DMS153 (cell line): Measurements from ENCODE around the gene TSPAN10.

ENCODE experiments used
- DNase-seq: peaks from one replicate; lab custom pipeline; 2025; lab: John Stamatoyannopoulos, UW

TSPAN10 gene

GRCh38 chr17:81635431-81635830, 1.6 kb upstream of the TSPAN10 start:
- DNase-seq, result no peak

- DNase-seq, result no peak
These were observed 957 bp upstream of the TSPAN10 start for GRCh38 chr17:81635973-81636504.

GRCh38 chr17:81638683-81639082, 1.7 kb downstream of the TSPAN10 start:
- no peak for DNase-seq

DNA sequence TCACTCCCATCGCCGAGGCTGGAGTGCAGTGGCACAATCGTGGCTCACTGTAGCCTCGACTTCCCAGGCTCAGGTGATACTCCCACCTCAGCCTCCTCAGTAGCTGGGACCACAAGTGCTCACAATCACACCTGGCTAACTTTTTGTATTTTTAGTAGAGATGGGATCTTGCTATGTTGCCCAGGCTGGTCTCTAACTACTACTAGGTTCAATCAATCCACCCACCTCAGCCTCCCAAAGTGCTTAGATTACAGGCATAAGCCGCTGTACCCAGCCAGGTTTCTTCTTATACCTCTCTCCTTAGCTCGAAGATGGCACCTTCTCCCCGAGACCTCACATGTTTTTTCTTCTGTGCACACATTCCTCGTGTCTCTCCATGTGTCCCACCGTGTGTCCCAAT, 3.0 kb downstream of the TSPAN10 start:
- DNase-seq, result no peak

- no peak for DNase-seq
These were observed 5.0 kb downstream of the TSPAN10 start for GRCh38 chr17:81641825-81642489.

- DNase-seq, result no peak
These were observed 7.5 kb downstream of the TSPAN10 start for GRCh38 chr17:81644496-81644895.

GRCh38 chr17:81644976-81645952, 8.3 kb downstream of the TSPAN10 start:
- no peak for DNase-seq

GRCh38 chr17:81646869-81647600, 10.0 kb downstream of the TSPAN10 start:
- no peak for DNase-seq

DNA sequence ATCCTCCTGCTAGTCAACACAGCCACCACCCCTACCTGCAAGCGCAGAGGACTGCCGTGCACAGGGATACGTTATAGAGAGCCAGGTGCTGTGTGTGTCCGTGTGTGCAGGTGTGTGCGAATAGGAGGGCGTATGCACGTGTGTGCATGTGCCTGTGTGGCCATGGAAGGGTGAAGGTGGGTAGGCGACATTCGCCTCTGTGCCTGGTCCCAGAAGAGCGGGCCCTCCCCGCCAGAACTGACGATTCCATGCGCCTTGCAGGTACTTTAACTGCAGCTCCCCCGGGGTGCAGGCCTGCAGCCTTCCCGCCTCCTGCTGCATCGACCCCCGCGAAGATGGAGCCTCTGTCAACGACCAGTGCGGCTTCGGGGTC, 10.6 kb downstream of the TSPAN10 start:
- no peak for DNase-seq

DNA sequence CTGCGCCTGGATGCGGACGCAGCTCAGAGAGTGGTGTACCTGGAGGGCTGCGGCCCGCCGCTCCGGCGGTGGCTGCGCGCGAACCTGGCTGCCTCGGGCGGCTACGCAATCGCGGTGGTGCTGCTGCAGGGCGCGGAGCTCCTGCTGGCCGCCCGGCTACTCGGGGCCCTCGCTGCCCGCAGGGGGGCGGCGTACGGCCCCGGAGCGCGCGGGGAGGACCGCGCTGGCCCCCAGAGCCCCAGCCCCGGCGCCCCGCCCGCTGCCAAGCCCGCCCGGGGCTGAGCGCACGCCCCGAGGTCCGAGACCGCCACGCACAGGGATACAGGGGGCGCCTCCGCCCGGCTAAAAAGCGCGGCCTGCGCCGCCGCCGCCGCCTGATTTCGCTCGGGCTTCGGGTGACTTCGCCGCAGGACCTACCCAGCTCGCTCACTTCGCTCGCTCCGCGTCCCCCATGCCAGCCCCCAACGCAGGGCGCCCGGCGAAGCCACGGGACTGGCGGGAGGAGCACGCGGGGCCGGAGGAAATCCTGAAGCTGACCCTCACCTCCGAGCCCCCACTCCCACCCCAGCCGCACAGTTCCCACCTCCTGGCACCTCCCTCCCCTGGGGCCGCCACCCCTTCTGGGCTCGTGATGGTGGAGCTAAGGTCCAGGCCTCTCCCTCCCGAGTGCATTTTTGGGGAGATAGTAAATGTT, 11.2 kb downstream of the TSPAN10 start:
- no peak for DNase-seq

GRCh38 chr17:81648707-81649085, 11.7 kb downstream of the TSPAN10 start:
- DNase-seq, result no peak

- no peak for DNase-seq
These were observed 14.0 kb downstream of the TSPAN10 start for GRCh38 chr17:81650951-81651350.

GRCh38 chr17:81651692-81652091, 14.7 kb downstream of the TSPAN10 start:
- DNase-seq, result no peak

DNA sequence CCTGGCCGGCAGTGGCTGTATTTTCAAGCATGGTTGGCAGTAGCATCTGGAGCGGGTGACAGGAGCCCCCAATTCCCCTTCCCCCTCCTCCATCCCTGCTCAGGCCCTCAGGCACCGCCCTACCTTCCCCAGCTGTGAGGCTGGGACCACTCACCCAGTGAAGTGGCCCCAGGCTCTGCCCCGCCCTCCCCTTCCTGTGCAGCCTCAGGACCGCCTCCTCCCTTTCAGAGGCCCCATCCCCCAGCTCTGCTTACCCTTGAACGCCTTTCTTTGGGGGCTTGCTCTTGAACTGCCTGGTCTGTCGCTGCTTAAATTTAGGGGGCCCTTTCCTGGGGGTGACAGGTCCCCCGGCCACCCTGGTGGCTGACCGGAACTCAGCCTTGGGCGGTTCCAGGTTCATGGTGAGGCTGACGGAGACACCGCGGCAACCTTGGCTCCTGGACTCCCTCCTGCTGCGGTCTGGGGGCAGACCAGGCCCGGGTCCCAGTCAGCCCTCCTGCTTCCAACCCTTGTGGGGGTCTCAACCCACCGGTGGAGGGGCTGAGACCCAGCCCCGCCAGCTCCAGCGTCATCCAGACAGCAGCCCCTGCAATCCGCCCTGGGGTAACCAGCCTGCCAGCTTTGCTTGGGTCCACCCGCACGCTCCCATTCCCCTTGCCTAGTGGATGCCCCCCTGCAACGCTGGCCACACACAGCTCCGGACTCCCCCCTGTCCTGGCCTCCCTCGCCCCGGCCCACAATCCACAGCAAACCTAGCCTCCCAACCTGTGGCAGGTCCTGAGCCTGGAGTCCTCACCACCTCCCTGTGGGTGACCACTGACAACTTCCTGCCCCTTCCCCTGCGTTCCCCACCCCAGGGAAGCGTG, 16.1 kb downstream of the TSPAN10 start:
- no peak for DNase-seq

DNA sequence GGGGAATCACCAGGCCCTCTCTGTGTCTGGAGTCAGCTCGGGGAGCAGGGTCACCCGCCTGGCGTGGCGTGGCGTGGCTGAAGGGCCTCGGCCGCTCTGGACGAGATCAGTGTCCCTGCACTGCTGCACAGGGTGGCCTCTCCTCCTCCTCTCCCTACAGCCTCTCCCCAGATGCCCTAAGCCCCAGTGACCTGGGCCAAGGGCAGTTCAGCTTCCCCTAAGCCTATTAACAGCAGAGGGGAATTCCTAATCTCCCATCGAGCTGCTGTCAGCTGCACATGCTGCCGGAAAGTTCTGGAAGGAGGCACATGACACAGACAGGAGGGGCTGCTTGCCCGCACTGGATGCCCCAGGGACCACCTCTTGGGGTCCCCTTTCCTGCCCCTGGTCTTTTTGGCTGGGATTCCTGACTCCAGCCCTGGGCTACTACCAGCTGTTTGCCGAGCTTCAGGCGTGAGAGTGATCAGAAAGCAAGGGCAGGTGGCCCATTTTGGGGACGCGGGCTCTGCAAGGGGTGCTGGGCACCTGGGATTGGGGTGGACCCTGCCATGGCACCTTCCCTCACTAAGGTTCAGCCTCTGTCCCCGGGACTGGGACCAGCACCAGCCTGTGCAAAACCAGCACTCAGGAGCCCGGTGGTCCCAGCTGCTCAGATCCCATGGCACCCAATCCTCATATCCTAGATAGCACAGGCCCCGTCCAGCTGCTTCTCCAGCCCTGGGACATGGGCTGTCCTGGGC, 18.6 kb downstream of the TSPAN10 start:
- DNase-seq, result no peak

DNA sequence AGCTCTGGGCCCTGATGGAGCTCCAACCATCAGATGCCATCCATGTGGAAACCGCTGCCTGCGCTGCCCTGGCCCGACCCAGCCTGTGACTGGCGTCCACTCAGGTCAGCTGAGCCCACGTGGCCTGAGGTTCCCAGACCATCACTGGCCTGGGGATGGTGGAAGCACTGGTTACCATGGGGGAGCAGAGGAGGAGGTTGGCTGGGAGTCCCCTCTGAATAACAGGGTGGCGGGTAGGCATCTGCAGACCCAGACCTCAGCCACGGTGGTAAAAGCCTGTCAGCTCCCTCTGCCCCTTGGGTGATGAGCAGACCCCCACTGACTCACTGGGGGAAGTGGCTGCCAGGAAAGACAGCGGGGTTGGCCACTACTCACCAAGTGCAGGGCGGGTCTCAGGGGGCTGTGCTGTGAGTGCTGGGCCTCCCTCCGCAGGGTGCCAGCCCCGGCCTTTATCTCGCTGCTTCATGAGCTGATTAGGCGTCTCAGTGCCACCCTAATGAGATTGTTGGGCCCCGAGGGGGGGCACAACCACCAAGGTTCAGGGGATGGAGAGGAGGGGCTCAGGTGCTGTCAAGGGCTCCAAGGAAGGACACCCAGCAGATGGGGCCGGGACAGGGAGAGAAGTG, 19.2 kb downstream of the TSPAN10 start, which contains the start of gene PDE6G:
Gene PDE6G (minus strand): TSS at position 425 of the 626 bp plus-strand sequence. CDS start 3,237 bp downstream, outside the sequence.
- no peak for DNase-seq

- DNase-seq, result no peak
These were observed 19.8 kb downstream of the TSPAN10 start for GRCh38 chr17:81656835-81657234.

DNA sequence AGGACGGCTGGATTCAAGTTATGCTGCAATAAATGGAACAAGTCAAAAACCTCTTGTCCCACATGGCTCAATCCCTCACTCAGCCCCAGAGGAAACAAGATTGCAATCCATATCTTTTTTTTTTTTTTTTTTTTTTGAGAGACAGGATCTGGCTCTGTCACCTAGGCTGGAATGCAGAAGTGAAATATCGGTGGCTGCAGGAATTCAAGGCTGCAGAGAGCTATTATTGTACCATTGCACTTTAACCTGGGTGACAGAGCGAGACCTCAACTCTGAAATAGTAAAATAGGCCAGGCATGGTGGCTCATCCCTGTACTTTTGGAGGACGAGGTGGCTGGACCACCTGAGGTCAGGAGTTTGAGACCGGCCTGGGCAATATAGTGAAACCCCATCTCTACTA, 22.0 kb downstream of the TSPAN10 start:
- DNase-seq, result no peak

DNA sequence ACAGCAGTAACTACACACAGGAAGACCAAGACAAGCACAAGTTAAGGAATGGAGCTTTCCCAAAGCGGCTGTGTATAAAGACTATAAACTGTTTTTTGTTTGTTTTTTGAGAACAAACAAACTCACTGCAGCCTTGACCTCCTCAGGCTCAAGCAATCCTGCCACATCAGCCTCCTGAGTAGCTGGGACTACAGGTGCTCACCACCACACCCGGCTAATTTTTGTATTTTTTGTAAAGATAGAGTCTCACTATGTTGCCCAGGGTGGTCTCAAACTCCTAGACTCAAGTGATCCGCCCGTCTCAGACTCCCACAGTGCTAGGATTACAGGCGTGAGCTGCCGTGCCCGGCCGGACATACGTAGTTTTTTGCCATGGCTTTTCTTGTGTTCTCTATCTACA, 23.4 kb downstream of the TSPAN10 start:
- DNase-seq, result no peak
